Stimulated activated naive CD4-positive, alpha-beta T cell treated with Interleukin-2 at 50 U/mL for 16 hours (primary cell): Measurements from ENCODE around the gene KIF25.

Experiments used
- DNase-seq: peaks from one replicate; lab custom pipeline; 2025; lab: John Stamatoyannopoulos, UW

Gene KIF25

GRCh38 chr6:168037856-168038255 is 40.4 kb downstream of the KIF25 start:
- no peak for DNase-seq

GRCh38 chr6:168038576-168039140 is 41.2 kb downstream of the KIF25 start:
- DNase-seq: no peak

- DNase-seq: no peak
Measured at GRCh38 chr6:168039301-168039700, 41.8 kb downstream of the KIF25 start.

GRCh38 chr6:168039849-168040248 is 42.4 kb downstream of the KIF25 start:
- no peak for DNase-seq

GRCh38 chr6:168040856-168041496 is 43.5 kb downstream of the KIF25 start:
- DNase-seq: no peak

GRCh38 chr6:168041928-168042327 is 44.5 kb downstream of the KIF25 start:
- no peak for DNase-seq

- DNase-seq: no peak
Measured at GRCh38 chr6:168042426-168043192, 45.1 kb downstream of the KIF25 start.

GRCh38 chr6:168043193-168043847 is 45.8 kb downstream of the KIF25 start:
- DNase-seq: no peak

- DNase-seq: no peak
Measured at GRCh38 chr6:168043848-168044415, 46.5 kb downstream of the KIF25 start.

- no peak for DNase-seq
Measured at GRCh38 chr6:168044521-168045130, 47.2 kb downstream of the KIF25 start.

GRCh38 chr6:168045141-168045691 is 47.7 kb downstream of the KIF25 start:
- DNase-seq: no peak

- DNase-seq: no peak
Measured at GRCh38 chr6:168045706-168046620, 48.5 kb downstream of the KIF25 start.

GRCh38 chr6:168046696-168047095 is 49.2 kb downstream of the KIF25 start:
- DNase-seq: no peak

GRCh38 chr6:168047841-168048723 is 50.6 kb downstream of the KIF25 start:
- no peak for DNase-seq

GRCh38 chr6:168048724-168049025 is 51.2 kb downstream of the KIF25 start:
- no peak for DNase-seq

- no peak for DNase-seq
Measured at GRCh38 chr6:168049277-168049676, 51.8 kb downstream of the KIF25 start.

GRCh38 chr6:168049706-168050224 is 52.3 kb downstream of the KIF25 start:
- no peak for DNase-seq

GRCh38 chr6:168050225-168050880 is 52.9 kb downstream of the KIF25 start:
- no peak for DNase-seq
